Uterus (tissue), 4 donors: ENCODE results near the gene PRSS27. TPM values are rescaled to one million over a fixed set of nuclear protein-coding genes. Genes with fewer than 3 reads are reported as not detected.
"Not testable (repeated sequence)": the region's sequence is repeated elsewhere in the genome, so short reads cannot be mapped to it uniquely, and the experiment has no call there.

Source experiments
- DNase-seq, 2 donors: peaks; one replicate each; pipeline ENCODE4 v3.0.0-alpha.2; 2019 to 2020
- H3K27ac ChIP-seq, 2 donors: fragments of 200-600 bp; sonication (generic); 1 replicate in 1 of 2; 2 replicates in 1 of 2; pipeline ENCODE4 v1.5.1; 2016 to 2018
- H3K27me3 ChIP-seq, 2 donors: fragments of 200-600 bp; sonication (generic); one replicate each; pipeline ENCODE4 v1.5.1; 2018 to 2019; ENCODE audit warnings: control low read depth in 1 of 2
- H3K36me3 ChIP-seq, 2 donors: fragments of 200-600 bp; sonication (generic); one replicate each; pipeline ENCODE4 v1.5.1; 2019; ENCODE audit warnings: control low read depth in 1 of 2
- H3K4me1 ChIP-seq, 2 donors: fragments of 200-600 bp; sonication (generic); one replicate each; pipeline ENCODE4 v1.5.1; 2018 to 2019; ENCODE audit warnings: control low read depth in 1 of 2
- H3K4me3 ChIP-seq, 2 donors: fragments of 200-600 bp; sonication (generic); 1 replicate in 1 of 2; 2 replicates in 1 of 2; pipeline ENCODE4 v1.5.1; 2018 to 2019; ENCODE audit warnings: mild to moderate bottlenecking in 1 of 2
- H3K9me3 ChIP-seq, 2 donors: fragments of 200-600 bp; sonication (generic); one replicate each; pipeline ENCODE4 v1.5.1; 2019; ENCODE audit warnings: control low read depth in 1 of 2
- POLR2A ChIP-seq, 2 donors: fragments of 450-650 bp; IDR thresholded peaks; one replicate each; pipeline ENCODE4 v1.6.1; 2016; ENCODE audit warnings: antibody characterized with exemption in 2 of 2, mild to moderate bottlenecking in 1 of 2, moderate library complexity in 1 of 2
- intact Hi-C: fragments of 100-400 bp; cut with DNase I; formaldehyde crosslinking; loops from one replicate; pipeline ENCODE4 v1.15.1; 2023; ENCODE audit warnings: low total_unique reads
- total RNA-seq, 4 donors: library from RNA; depleted of rRNA in 3 of 4; stranded (reverse); fragments of >200 nt in 3 of 4; gene quantifications; one replicate each; pipeline versions ENCODE4 v1.1.0 to v1.2.4, GENCODE V29; 2014 to 2023
- TF ChIP-seq, protein P1 (sequence below), 4 experiments: fragments of 200-600 bp in 2 of 4; fragments of 450-650 bp in 2 of 4; sonication (generic) in 2 of 4; IDR thresholded peaks; one replicate each; pipeline ENCODE4 v1.5.1; 2016 to 2019; ENCODE audit warnings: antibody characterized with exemption in 4 of 4, mild to moderate bottlenecking in 2 of 4, moderate library complexity in 1 of 4
- donor health status: DM: yes; HTN: yes; CAD: no.

The PRSS27 gene
- total RNA-seq, 4 donors from 2014 or later, result 0.83 to 1.3 TPM; not detected in 2

DNA sequence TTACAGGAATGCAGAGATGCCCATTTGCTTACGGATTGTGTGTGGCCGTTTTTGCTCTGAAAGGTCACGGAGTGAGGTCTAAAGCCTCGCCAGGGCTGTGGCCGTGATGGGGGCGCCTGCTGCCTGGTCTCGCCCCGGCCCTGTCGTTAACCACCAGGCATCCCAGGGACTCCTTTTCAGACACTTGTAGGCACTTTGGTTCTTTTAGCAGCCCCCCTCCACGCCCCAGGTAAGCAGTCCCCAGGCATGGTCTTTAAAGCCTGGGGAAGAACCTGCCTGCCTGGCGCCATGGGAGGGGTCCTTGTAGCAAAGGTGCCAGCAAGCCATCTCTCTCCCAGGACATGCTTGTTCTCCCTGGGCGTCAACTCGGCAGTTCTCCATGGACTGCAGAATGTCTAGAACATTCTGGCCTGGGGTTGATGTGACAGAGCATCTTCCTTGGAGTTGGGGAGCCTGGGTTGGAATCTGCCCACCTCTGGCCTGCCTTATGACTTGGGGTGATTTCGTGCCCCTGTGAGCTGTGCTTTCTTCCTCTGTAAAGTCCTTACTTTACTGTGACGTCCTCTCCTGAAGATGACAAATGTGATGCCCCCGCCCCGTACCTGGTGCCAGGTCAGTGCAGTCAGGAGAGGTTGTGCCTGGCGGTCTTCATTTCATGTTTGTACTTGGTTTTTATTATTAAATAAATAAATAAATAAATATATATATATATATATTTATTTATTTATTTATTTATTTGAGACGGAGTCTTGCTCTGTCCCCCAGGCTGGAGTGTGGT lies 32.3 kb downstream of the PRSS27 start:
- TF ChIP-seq, protein P1, sequence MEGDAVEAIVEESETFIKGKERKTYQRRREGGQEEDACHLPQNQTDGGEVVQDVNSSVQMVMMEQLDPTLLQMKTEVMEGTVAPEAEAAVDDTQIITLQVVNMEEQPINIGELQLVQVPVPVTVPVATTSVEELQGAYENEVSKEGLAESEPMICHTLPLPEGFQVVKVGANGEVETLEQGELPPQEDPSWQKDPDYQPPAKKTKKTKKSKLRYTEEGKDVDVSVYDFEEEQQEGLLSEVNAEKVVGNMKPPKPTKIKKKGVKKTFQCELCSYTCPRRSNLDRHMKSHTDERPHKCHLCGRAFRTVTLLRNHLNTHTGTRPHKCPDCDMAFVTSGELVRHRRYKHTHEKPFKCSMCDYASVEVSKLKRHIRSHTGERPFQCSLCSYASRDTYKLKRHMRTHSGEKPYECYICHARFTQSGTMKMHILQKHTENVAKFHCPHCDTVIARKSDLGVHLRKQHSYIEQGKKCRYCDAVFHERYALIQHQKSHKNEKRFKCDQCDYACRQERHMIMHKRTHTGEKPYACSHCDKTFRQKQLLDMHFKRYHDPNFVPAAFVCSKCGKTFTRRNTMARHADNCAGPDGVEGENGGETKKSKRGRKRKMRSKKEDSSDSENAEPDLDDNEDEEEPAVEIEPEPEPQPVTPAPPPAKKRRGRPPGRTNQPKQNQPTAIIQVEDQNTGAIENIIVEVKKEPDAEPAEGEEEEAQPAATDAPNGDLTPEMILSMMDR (IDR thresholded peaks at IDR 0.05), result no peak
- no peak for TF ChIP-seq POLR2A (IDR thresholded peaks at IDR 0.05)

DNA sequence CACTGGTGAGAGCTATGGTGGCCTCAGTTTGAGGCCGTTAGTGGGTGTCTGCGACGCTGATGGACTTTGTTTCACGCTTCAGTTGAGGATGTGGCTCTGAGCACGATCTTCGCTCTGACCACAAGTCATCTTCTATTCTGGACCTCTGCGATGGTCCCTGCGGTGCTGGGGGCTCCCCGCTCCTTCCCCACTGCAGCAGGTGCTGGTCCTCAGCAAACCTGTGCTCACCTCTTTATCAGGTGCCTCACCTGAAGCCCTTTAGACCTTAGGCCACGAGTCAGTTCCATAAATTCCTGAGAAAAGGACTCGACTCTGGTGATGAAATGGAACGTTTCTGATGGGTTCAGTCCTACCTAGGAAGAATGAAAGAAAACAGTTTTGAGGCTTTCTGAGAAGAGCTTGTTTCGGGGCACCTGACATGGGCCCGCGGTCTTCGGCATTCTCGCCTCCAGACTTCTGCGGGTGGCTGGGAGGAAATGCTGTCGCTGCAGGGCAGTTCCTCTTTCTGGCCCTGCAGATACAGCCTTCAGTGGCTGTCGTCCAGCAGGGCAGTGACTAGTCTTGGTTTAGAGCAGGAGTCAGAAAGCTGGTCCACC lies 33.0 kb downstream of the PRSS27 start:
- DNase-seq, result no peak
- Histone ChIP-seq H3K36me3 (no peaks in the 10 kb centered on the region), H3K9me3 (no peaks in the 10 kb centered on the region), H3K4me3 (no peak overlapping the region), H3K27me3 (no peaks in the 10 kb centered on the region), H3K4me1 (no peaks in the 10 kb centered on the region), H3K27ac (no peak overlapping the region)
- TF ChIP-seq, protein P1 (IDR thresholded peaks at IDR 0.05), result no peak
- no peak for TF ChIP-seq POLR2A (IDR thresholded peaks at IDR 0.05)
- intact Hi-C loops, result no loop called here

More for the DNA sequence above, 32.3 kb downstream of the PRSS27 start:
- Histone ChIP-seq H3K36me3 (no peaks in the 10 kb centered on the region), H3K4me1 (peaks cover 0 to 2% of the 10 kb centered on the region in 2 donors), H3K27ac (no peak overlapping the region), H3K27me3 (no peaks in the 10 kb centered on the region), H3K4me3 (no peak overlapping the region), H3K9me3 (no peaks in the 10 kb centered on the region)
- no peak for DNase-seq
- intact Hi-C loops, result no loop called here

DNA sequence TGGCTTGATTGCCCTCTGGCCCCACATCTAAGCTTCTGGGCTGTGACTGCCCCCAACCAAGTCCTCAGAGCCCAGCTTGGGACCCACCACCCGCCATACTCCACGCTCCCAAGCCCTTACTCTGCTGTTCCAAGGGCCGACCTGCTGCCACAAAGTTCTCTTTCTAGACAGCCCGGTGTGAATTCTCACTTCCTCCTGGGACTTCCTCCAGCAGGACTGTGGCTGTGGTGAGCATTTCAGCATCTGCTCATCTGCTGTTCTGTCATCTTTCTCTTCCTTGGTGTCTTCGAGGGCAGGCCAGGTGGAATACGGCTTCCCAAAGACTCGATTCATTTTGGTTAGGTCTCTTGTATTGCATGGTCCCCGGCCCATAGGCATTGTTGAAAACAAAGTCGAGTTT lies 33.9 kb downstream of the PRSS27 start:
- H3K4me3 ChIP-seq, intact Hi-C loops, DNase-seq, H3K9me3 ChIP-seq, H3K4me1 ChIP-seq, H3K27ac ChIP-seq, H3K36me3 ChIP-seq, H3K27me3 ChIP-seq: not testable (repeated sequence)

- intact Hi-C loops, result not testable (repeated sequence)
Measured at GRCh38 chr16:2683041-2683440, 37.0 kb downstream of the PRSS27 start.

GRCh38 chr16:2682209-2683021 lies 37.6 kb downstream of the PRSS27 start, which contains the start of gene KCTD5:
Gene KCTD5, plus strand, starts transcription at chr16:2682523. Its CDS starts 26 bp downstream, at chr16:2682549.
- H3K4me3 ChIP-seq, result peak within 1 kb of the TSS; percentile 67 to 96
- H3K9me3 ChIP-seq, result no peaks in the 10 kb centered on the region
- no peaks in the 10 kb centered on the region for H3K27me3 ChIP-seq
- intact Hi-C loops, result no loop called here
- TF ChIP-seq, protein P1 (IDR thresholded peaks at IDR 0.05), result peak in 2 of 4 experiments; percentile 30 to 44
- peak; percentile 83 to 84 for TF ChIP-seq POLR2A (IDR thresholded peaks at IDR 0.05)
- peak; percentile 95 to 97 for DNase-seq
- H3K36me3 ChIP-seq, result no peaks in the 10 kb centered on the region
- no peaks in the 10 kb centered on the region for H3K4me1 ChIP-seq
- H3K27ac ChIP-seq, result peak within 1 kb of the TSS; percentile 66 to 81

More at GRCh38 chr16:2683041-2683440, 37.0 kb downstream of the PRSS27 start:
- not testable (repeated sequence) for H3K9me3 ChIP-seq, H3K27me3 ChIP-seq, H3K36me3 ChIP-seq, DNase-seq, H3K4me1 ChIP-seq
- H3K4me3 ChIP-seq, result peak overlapping the region; percentile 67 to 96
- peak overlapping the region; percentile 65 to 81 for H3K27ac ChIP-seq

DNA sequence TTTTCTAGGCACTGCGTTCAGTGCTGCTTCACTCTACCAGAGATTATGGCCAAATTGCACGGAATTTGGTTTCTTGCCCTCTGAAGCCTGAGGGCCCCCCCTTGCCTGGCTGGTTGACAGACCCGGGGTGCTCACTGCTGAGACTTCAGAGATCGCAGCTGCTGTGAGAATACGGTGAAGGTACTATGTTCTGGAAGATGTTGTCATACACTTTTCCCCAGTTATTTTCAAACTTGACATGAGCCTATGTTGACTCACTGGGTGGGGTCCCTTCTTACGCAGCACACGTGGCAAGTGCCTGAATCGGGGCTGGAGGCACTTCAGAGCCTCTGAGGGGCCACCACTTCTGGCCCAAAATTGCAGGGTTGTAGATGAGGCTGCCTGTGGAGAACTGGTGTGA lies 39.7 kb downstream of the PRSS27 start:
- H3K36me3 ChIP-seq, intact Hi-C loops, DNase-seq: not testable (repeated sequence)

GRCh38 chr16:2679902-2680301 lies 40.1 kb downstream of the PRSS27 start:
- DNase-seq, H3K4me1 ChIP-seq, H3K9me3 ChIP-seq, H3K36me3 ChIP-seq, H3K27me3 ChIP-seq, H3K27ac ChIP-seq, intact Hi-C loops, H3K4me3 ChIP-seq: not testable (repeated sequence)

More for the DNA sequence above, 39.7 kb downstream of the PRSS27 start:
- H3K27ac ChIP-seq, H3K4me1 ChIP-seq, H3K9me3 ChIP-seq, H3K27me3 ChIP-seq, H3K4me3 ChIP-seq: not testable (repeated sequence)

GRCh38 chr16:2678206-2678965 lies 41.6 kb downstream of the PRSS27 start:
- H3K4me1 ChIP-seq, H3K36me3 ChIP-seq, H3K27me3 ChIP-seq, H3K27ac ChIP-seq, H3K4me3 ChIP-seq, intact Hi-C loops, DNase-seq, H3K9me3 ChIP-seq: not testable (repeated sequence)

- intact Hi-C loops, H3K4me1 ChIP-seq, H3K27ac ChIP-seq, H3K4me3 ChIP-seq, DNase-seq, H3K27me3 ChIP-seq, H3K9me3 ChIP-seq, H3K36me3 ChIP-seq: not testable (repeated sequence)
Measured at GRCh38 chr16:2676937-2677336, 43.1 kb downstream of the PRSS27 start.
